Loucy (cell line): ENCODE results near the gene DESI2.

Experiments
- EZH2phosphoT487 ChIP-seq: fragments of 200-600 bp; IDR thresholded peaks from 2 replicates; pipeline ENCODE4 v1.6.1; 2018; ENCODE audit warnings: antibody characterized with exemption, mild to moderate bottlenecking, moderate library complexity, borderline replicate concordance
- TF ChIP-seq, protein P1 (sequence below): fragments of 200-600 bp; sonication (generic); conservative IDR thresholded peaks from 2 replicates; pipeline ENCODE4 v1.5.1; 2014; ENCODE audit warnings: mild to moderate bottlenecking, antibody characterized with exemption, low read length

DNA sequence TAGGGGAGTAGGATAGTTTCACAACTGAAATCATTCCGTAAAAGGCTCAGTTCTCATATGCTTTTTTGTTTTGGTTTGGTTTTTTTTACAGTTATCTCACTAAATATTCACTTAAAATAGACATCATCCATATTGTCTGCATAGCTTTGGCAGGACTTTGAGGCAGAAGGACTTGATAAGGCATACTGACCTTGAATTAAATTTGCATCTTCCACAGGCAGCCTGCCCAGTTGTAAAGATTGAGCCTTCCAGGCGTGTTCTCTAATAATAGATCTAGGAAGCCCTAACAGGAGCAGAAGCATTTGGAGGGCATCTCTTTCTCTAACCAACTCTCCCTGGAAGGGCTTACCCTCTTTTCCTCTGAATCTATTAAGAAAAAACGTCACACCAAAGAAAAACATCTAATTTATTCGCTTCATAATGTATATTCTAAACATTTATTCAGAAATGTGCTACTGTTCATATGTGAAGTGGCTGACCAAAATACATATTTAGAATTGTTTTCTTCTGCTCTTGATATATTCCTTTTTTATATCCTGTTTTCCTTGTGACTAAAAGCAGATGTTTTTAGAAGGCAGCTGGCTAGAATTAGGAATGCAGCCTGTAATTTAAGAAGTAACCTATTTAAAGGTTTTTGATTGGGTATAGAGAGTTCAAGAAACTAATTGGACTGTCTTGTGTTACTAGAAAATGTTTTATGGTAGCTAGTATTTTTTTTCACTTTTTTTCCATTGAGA lies 20.2 kb downstream of the DESI2 start:
- TF ChIP-seq, protein P1, sequence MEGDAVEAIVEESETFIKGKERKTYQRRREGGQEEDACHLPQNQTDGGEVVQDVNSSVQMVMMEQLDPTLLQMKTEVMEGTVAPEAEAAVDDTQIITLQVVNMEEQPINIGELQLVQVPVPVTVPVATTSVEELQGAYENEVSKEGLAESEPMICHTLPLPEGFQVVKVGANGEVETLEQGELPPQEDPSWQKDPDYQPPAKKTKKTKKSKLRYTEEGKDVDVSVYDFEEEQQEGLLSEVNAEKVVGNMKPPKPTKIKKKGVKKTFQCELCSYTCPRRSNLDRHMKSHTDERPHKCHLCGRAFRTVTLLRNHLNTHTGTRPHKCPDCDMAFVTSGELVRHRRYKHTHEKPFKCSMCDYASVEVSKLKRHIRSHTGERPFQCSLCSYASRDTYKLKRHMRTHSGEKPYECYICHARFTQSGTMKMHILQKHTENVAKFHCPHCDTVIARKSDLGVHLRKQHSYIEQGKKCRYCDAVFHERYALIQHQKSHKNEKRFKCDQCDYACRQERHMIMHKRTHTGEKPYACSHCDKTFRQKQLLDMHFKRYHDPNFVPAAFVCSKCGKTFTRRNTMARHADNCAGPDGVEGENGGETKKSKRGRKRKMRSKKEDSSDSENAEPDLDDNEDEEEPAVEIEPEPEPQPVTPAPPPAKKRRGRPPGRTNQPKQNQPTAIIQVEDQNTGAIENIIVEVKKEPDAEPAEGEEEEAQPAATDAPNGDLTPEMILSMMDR: no peak
- TF ChIP-seq EZH2phosphoT487: no peak
